PC-3 (cell line): ENCODE data around the gene IFNL4. TPM values are rescaled to one million over a fixed set of nuclear protein-coding genes. Genes with fewer than 3 reads are reported as not detected.
"Not testable (repeated sequence)": the region's sequence is repeated elsewhere in the genome, so short reads cannot be mapped to it uniquely, and the experiment has no call there.

ENCODE experiments used
- ATAC-seq: fragments of 200-7000 bp; cut with Tn5 transposase; 2 replicates; pipeline ENCODE4 v1.9.1; 2020; ENCODE audit warnings: mild to moderate bottlenecking, moderate library complexity
- BruUV-seq: library from RNA; stranded (reverse); fragments of 400-500 nt; replicated peaks from 2 replicates; lab custom pipeline; 2021; lab: Mats Ljungman, UMichigan
- CTCF ChIA-PET: fragments of 300-600 bp; sonication (Branson Sonifier 250); formaldehyde crosslinking; loops from one replicate; lab custom pipeline; 2022; ENCODE audit warnings: antibody characterized with exemption; lab: Charles Lee
- POLR2A ChIA-PET: fragments of 300-600 bp; sonication (Branson Sonifier 250); formaldehyde crosslinking; loops from one replicate; lab custom pipeline; 2022; ENCODE audit warnings: antibody characterized with exemption; ENCODE audit not compliant: unreplicated experiment; lab: Charles Lee
- DNase-seq: peaks from one replicate; pipeline ENCODE4 v3.0.0-alpha.2; 2015
- H2AFZ ChIP-seq: fragments of 300-600 bp; sonication (generic); 2 replicates; pipeline ENCODE4 v1.6.0; 2016; ENCODE audit warnings: antibody characterized with exemption, low read length
- H3F3A ChIP-seq: fragments of 300-600 bp; sonication (generic); one replicate; pipeline ENCODE4 v1.6.0; 2017; ENCODE audit warnings: antibody characterized with exemption, low read length, control low read depth, mild to moderate bottlenecking; ENCODE audit not compliant: unreplicated experiment
- H3K27ac ChIP-seq: fragments of 300-600 bp; sonication (generic); 2 replicates; pipeline ENCODE4 v1.5.1; 2016; ENCODE audit warnings: mild to moderate bottlenecking, low read length
- H3K27me3 ChIP-seq: fragments of 300-600 bp; sonication (generic); 2 replicates; pipeline ENCODE4 v1.6.1; 2016; ENCODE audit warnings: low read length, mixed read lengths
- H3K36me3 ChIP-seq: fragments of 300-600 bp; sonication (generic); 2 replicates; pipeline ENCODE4 v1.6.1; 2016; ENCODE audit warnings: low read depth, mixed run types, low read length, mixed read lengths
- H3K4me1 ChIP-seq: fragments of 300-600 bp; sonication (generic); 2 replicates; pipeline ENCODE4 v1.5.1; 2016; ENCODE audit warnings: low read length; ENCODE audit not compliant: insufficient read depth
- H3K4me2 ChIP-seq: fragments of 300-600 bp; sonication (generic); 2 replicates; pipeline ENCODE4 v1.6.0; 2016; ENCODE audit warnings: low read length
- H3K4me3 ChIP-seq: fragments of 300-600 bp; sonication (generic); 2 replicates; pipeline ENCODE4 v1.5.1; 2016; ENCODE audit warnings: mild to moderate bottlenecking, low read length, mixed read lengths
- H3K79me2 ChIP-seq: fragments of 300-600 bp; sonication (generic); 2 replicates; pipeline ENCODE4 v1.6.1; 2017; ENCODE audit warnings: low read length, mixed read lengths
- H3K9ac ChIP-seq: fragments of 300-600 bp; sonication (generic); 2 replicates; pipeline ENCODE4 v1.6.0; 2016; ENCODE audit warnings: mild to moderate bottlenecking, low read length
- H3K9me2 ChIP-seq: fragments of 300-600 bp; sonication (generic); replicated peaks from 2 replicates; pipeline ENCODE4 v1.6.1; 2016; ENCODE audit warnings: mixed run types, low read length, mixed read lengths
- H3K9me3 ChIP-seq: fragments of 300-600 bp; sonication (generic); 2 replicates; pipeline ENCODE4 v1.6.1; 2016; ENCODE audit warnings: low read length, mixed read lengths
- H4K20me1 ChIP-seq: fragments of 300-600 bp; sonication (generic); 2 replicates; pipeline ENCODE4 v1.6.1; 2016; ENCODE audit warnings: low read length, mixed read lengths
- CTCF ChIP-seq: fragments of 300-600 bp; sonication (generic); conservative IDR thresholded peaks from 2 replicates; pipeline ENCODE4 v1.5.1; 2017; ENCODE audit warnings: antibody characterized with exemption, low read depth, mild to moderate bottlenecking, low read length
- EZH2 ChIP-seq: fragments of 300-600 bp; sonication (generic); IDR thresholded peaks from one replicate; pipeline ENCODE4 v1.6.1; 2017; ENCODE audit warnings: antibody characterized with exemption, mild to moderate bottlenecking, low read length; ENCODE audit not compliant: unreplicated experiment
- EZH2phosphoT487 ChIP-seq: fragments of 300-600 bp; sonication (generic); IDR thresholded peaks from 2 replicates; pipeline ENCODE4 v1.6.1; 2018; ENCODE audit warnings: mild to moderate bottlenecking, antibody characterized with exemption, low read length, borderline replicate concordance
- intact Hi-C: fragments of 100-400 bp; cut with micrococcal nuclease; formaldehyde crosslinking; loops from 2 replicates; pipeline ENCODE4 v1.9.0; 2023
- total RNA-seq: library from RNA; depleted of rRNA; stranded (reverse); fragments of >200 nt; gene quantifications from 2 replicates; pipeline ENCODE4 v1.2.3, GENCODE V29; 2014

Gene IFNL4
- total RNA-seq, 1 experiment from 2014 or later = not detected

GRCh38 chr19:39246951-39247669 is 1.5 kb downstream of the IFNL4 start:
- H3F3A ChIP-seq = no peaks in the 10 kb centered on the region
- H3K4me3 ChIP-seq = no peak overlapping the region
- H3K27ac ChIP-seq = no peak overlapping the region
- DNase-seq (no peak), ATAC-seq (no peak)
- BruUV-seq = no TSS peak
- H3K9ac ChIP-seq = no peak overlapping the region
- no peaks in the 10 kb centered on the region for H3K36me3 ChIP-seq
- no peaks in the 10 kb centered on the region for H3K79me2 ChIP-seq
- CTCF ChIA-PET = no interaction called here
- no peaks in the 10 kb centered on the region for H3K9me2 ChIP-seq
- no peaks in the 10 kb centered on the region for H4K20me1 ChIP-seq
- no peaks in the 10 kb centered on the region for H3K27me3 ChIP-seq
- TF ChIP-seq EZH2 = no peak
- TF ChIP-seq EZH2phosphoT487 = no peak
- TF ChIP-seq CTCF = no peak
- no peaks in the 10 kb centered on the region for H3K4me1 ChIP-seq
- H3K4me2 ChIP-seq = no peak overlapping the region
- H2AFZ ChIP-seq = no peak overlapping the region
- intact Hi-C loops = no loop called here
- POLR2A ChIA-PET = no interaction called here
- no peaks in the 10 kb centered on the region for H3K9me3 ChIP-seq

- H3K9me2 ChIP-seq, H4K20me1 ChIP-seq, H3K9me3 ChIP-seq, H3K4me1 ChIP-seq, H3K4me2 ChIP-seq, H2AFZ ChIP-seq, intact Hi-C loops, DNase-seq, BruUV-seq, H3K9ac ChIP-seq, H3K27me3 ChIP-seq, H3F3A ChIP-seq, CTCF ChIA-PET, H3K27ac ChIP-seq, POLR2A ChIA-PET, H3K4me3 ChIP-seq, H3K36me3 ChIP-seq, H3K79me2 ChIP-seq: not testable (repeated sequence)
- peak; percentile 71 for ATAC-seq
These were observed 3.5 kb downstream of the IFNL4 start for GRCh38 chr19:39245166-39245565.

GRCh38 chr19:39244410-39245100 is 4.1 kb downstream of the IFNL4 start, which contains the start of gene IFNL3:
IFNL3 (minus strand) TSS chr19:39245006; CDS start chr19:39244967, 39 bp downstream.
- ATAC-seq, H3K36me3 ChIP-seq, H3F3A ChIP-seq, H2AFZ ChIP-seq, H3K9me2 ChIP-seq, H4K20me1 ChIP-seq, H3K27ac ChIP-seq, H3K4me2 ChIP-seq, H3K4me1 ChIP-seq, H3K9me3 ChIP-seq, H3K79me2 ChIP-seq, H3K9ac ChIP-seq, CTCF ChIA-PET, H3K4me3 ChIP-seq, POLR2A ChIA-PET, H3K27me3 ChIP-seq, DNase-seq, BruUV-seq, intact Hi-C loops: not testable (repeated sequence)

- H3K27me3 ChIP-seq, H3K27ac ChIP-seq, intact Hi-C loops, BruUV-seq, H4K20me1 ChIP-seq, H3K9me3 ChIP-seq, CTCF ChIA-PET, H3K9ac ChIP-seq, H3K4me2 ChIP-seq, H3F3A ChIP-seq, DNase-seq, H3K79me2 ChIP-seq, H3K4me1 ChIP-seq, H3K9me2 ChIP-seq, POLR2A ChIA-PET, H3K36me3 ChIP-seq, H2AFZ ChIP-seq, H3K4me3 ChIP-seq, ATAC-seq: not testable (repeated sequence)
These were observed 4.9 kb downstream of the IFNL4 start for GRCh38 chr19:39243741-39244140.
